Gastrocnemius medialis (tissue), 4 donors: ENCODE results near the gene ASTN1. TPM values are rescaled to one million over a fixed set of nuclear protein-coding genes. Genes with fewer than 3 reads are reported as not detected.

Experiments used
- ATAC-seq, 2 donors: fragments of 150-250 bp; one replicate each; pipeline ENCODE4 v1.9.1; 2016
- DNase-seq, 2 donors: peaks; one replicate each; pipeline ENCODE4 v3.0.0-alpha.2; 2019
- H3K27ac ChIP-seq, 4 donors: fragments of 200-600 bp; sonication (generic); 1 replicate in 1 of 4; 2 replicates in 3 of 4; pipeline ENCODE4 v1.5.1; 2016 to 2018; ENCODE audit warnings: mild to moderate bottlenecking in 2 of 4, moderate library complexity in 1 of 4
- H3K27me3 ChIP-seq, 3 donors: fragments of 200-600 bp; sonication (generic) in 2 of 3; 1 replicate in 1 of 3; 2 replicates in 2 of 3; pipeline versions ENCODE4 v1.5.1 to v1.6.0; 2016 to 2019; ENCODE audit warnings: mild to moderate bottlenecking in 1 of 3, moderate library complexity in 1 of 3
- H3K36me3 ChIP-seq, 2 donors: fragments of 200-600 bp; sonication (generic) in 1 of 2; one replicate each; pipeline ENCODE4 v1.5.1; 2017 to 2018
- H3K4me1 ChIP-seq, 2 donors: fragments of 200-600 bp; sonication (generic) in 1 of 2; one replicate each; pipeline ENCODE4 v1.5.1; 2016 to 2017; ENCODE audit warnings: mild to moderate bottlenecking in 2 of 2
- H3K4me3 ChIP-seq, 4 donors: fragments of 200-600 bp; sonication (generic) in 3 of 4; 1 replicate in 1 of 4; 2 replicates in 3 of 4; pipeline ENCODE4 v1.5.1; 2016 to 2019; ENCODE audit warnings: mild to moderate bottlenecking in 2 of 4
- H3K9me3 ChIP-seq, 3 donors: fragments of 200-600 bp; sonication (generic) in 2 of 3; 1 replicate in 1 of 3; 2 replicates in 2 of 3; pipeline ENCODE4 v1.5.1; 2016 to 2019
- POLR2A ChIP-seq, 2 donors: fragments of 450-650 bp; IDR thresholded peaks; one replicate each; pipeline ENCODE4 v1.6.1; 2017; ENCODE audit warnings: antibody characterized with exemption in 2 of 2, mild to moderate bottlenecking in 2 of 2, moderate library complexity in 2 of 2
- in situ Hi-C, 4 donors: fragments of 200-750 bp; cut with MboI; loops; one replicate each; pipeline versions ENCODE4 v1.15.0 to v1.8.0; 2017; ENCODE audit warnings: low sequenced_read_pairs in 4 of 4
- intact Hi-C: fragments of 100-400 bp; cut with DNase I; formaldehyde crosslinking; loops from one replicate; pipeline ENCODE4 v1.15.1; 2023; ENCODE audit warnings: low total_unique reads
- total RNA-seq, 4 donors: library from RNA; depleted of rRNA; stranded (reverse); fragments of >200 nt; gene quantifications; one replicate each; pipeline versions ENCODE4 v1.1.0 to v1.2.3, GENCODE V29; 2016
- TF ChIP-seq, protein P1 (sequence below), 5 experiments: fragments of 450-650 bp in 3 of 5; fragments of 200-600 bp in 2 of 5; sonication (generic) in 2 of 5; IDR thresholded peaks in 4 of 5; conservative IDR thresholded peaks in 1 of 5; 1 replicate in 4 of 5; 2 replicates in 1 of 5; pipeline ENCODE4 v1.5.1; 2016 to 2019; ENCODE audit warnings: antibody characterized with exemption in 5 of 5, mild to moderate bottlenecking in 3 of 5, moderate library complexity in 3 of 5

ASTN1 gene
- total RNA-seq, 4 donors from 2014 or later: 0.09 to 0.10 TPM; not detected in 2

DNA sequence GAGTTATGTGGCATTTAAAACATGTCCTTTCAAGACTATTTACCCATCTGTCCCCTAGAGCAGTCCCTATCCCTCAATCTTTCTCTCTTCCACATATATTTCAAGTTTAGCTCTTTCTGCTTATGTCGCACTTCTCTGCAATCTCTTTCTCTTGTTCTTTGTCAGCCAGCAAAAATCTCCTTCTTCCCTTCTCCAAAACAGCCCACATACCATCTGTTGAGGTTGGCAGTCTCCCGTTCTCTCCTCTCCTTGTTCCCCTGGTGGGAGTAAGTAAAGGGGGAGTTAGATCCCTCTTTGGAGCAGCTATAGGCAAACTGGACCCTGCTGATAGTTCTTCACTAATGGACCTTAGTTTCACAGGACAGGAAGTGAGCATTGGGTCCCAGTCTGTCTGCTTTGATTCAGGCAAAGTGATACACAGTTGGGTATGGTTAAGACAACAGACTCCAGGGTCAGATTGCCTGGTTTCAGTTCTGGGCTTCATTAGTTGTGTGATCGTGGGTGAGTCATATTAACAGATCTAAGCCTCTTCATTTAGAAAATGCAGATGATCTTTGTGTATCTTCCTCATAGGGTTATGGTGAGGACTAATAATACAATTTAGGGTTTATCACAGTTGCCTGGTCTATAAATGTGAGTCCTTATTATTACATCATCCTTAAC is 25.9 kb upstream of the ASTN1 start:
- no peak overlapping the region for H3K4me3 ChIP-seq
- in situ Hi-C loops (loop anchor here in 2 of 4 donors (25.0 kb wide), 1 partner anchor 303 kb away; no protein-coding TSS in a partner anchor), intact Hi-C loops (no loop called here)
- no peaks in the 10 kb centered on the region for H3K36me3 ChIP-seq
- DNase-seq (no peak), ATAC-seq (no peak)
- H3K4me1 ChIP-seq: no peaks in the 10 kb centered on the region
- no peaks in the 10 kb centered on the region for H3K27me3 ChIP-seq
- H3K9me3 ChIP-seq: no peaks in the 10 kb centered on the region
- TF ChIP-seq, protein P1, sequence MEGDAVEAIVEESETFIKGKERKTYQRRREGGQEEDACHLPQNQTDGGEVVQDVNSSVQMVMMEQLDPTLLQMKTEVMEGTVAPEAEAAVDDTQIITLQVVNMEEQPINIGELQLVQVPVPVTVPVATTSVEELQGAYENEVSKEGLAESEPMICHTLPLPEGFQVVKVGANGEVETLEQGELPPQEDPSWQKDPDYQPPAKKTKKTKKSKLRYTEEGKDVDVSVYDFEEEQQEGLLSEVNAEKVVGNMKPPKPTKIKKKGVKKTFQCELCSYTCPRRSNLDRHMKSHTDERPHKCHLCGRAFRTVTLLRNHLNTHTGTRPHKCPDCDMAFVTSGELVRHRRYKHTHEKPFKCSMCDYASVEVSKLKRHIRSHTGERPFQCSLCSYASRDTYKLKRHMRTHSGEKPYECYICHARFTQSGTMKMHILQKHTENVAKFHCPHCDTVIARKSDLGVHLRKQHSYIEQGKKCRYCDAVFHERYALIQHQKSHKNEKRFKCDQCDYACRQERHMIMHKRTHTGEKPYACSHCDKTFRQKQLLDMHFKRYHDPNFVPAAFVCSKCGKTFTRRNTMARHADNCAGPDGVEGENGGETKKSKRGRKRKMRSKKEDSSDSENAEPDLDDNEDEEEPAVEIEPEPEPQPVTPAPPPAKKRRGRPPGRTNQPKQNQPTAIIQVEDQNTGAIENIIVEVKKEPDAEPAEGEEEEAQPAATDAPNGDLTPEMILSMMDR (IDR thresholded peaks at IDR 0.05 in 4 of 5, conservative IDR thresholded peaks at IDR 0.05 in 1 of 5): no peak
- TF ChIP-seq POLR2A (IDR thresholded peaks at IDR 0.05): no peak
- H3K27ac ChIP-seq: no peak overlapping the region

DNA sequence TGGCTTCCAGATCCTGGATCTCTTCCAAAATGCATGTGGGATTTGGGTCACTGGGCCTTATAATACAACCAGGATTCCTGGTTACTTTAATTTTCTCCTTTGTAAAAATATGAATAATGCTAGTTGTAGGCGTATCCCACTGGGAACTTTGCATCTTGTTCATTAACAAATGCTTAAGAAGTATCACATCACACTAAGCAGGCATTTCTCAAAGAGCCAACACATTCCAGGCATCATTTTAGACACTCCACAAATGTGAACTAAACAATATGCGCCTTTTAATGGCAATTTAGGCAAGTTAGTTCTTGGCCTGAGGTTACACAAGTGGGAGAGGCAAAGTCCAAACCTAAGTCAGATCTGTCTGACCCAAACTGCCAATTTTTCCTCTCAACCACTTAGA is 22.1 kb upstream of the ASTN1 start:
- no peak overlapping the region for H3K27ac ChIP-seq
- intact Hi-C loops (no loop called here), in situ Hi-C loops (loop anchor here in 3 of 4 donors (5.0 to 25.0 kb wide), 2 partner anchors 284 to 299 kb away; no protein-coding TSS in a partner anchor)
- H3K4me3 ChIP-seq: no peak overlapping the region
- H3K36me3 ChIP-seq: no peaks in the 10 kb centered on the region
- no peaks in the 10 kb centered on the region for H3K4me1 ChIP-seq
- no peak for ATAC-seq
- no peaks in the 10 kb centered on the region for H3K27me3 ChIP-seq
- DNase-seq: no peak
- TF ChIP-seq POLR2A (IDR thresholded peaks at IDR 0.05): no peak
- TF ChIP-seq, protein P1 (IDR thresholded peaks at IDR 0.05 in 4 of 5, conservative IDR thresholded peaks at IDR 0.05 in 1 of 5): no peak
- no peaks in the 10 kb centered on the region for H3K9me3 ChIP-seq

DNA sequence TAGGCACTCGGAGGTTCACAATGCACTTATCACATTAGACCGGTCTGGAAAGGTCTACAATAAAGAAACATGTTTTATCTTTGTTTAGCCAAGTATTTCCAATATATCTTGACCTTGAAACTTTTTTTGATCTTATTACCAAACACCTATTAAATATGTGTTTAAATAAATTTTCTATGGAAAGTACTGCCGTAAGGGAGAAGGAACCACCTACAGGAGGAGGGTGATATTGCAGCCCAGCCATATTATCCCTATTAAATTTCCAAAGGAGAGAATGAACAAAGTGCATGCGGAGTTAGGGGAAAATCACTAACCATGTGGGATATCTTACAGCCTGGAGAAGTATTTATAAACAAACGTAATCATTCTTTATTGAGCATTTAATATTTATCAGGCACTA is 20.7 kb upstream of the ASTN1 start:
- peaks cover 0 to 7% (median 0%) of the 10 kb centered on the region in 3 donors for H3K27me3 ChIP-seq
- H3K4me1 ChIP-seq: no peaks in the 10 kb centered on the region
- H3K4me3 ChIP-seq: no peak overlapping the region
- in situ Hi-C loops: loop anchor here in 3 of 4 donors (5.0 to 25.0 kb wide), 2 partner anchors 283 to 298 kb away; no protein-coding TSS in a partner anchor
- intact Hi-C loops: no loop called here
- no peaks in the 10 kb centered on the region for H3K9me3 ChIP-seq
- TF ChIP-seq POLR2A (IDR thresholded peaks at IDR 0.05): no peak
- TF ChIP-seq, protein P1 (IDR thresholded peaks at IDR 0.05 in 4 of 5, conservative IDR thresholded peaks at IDR 0.05 in 1 of 5): peak in 1 of 5 experiments; percentile 23
- no peak overlapping the region for H3K27ac ChIP-seq
- no peaks in the 10 kb centered on the region for H3K36me3 ChIP-seq
- DNase-seq (no peak), ATAC-seq (no peak)

DNA sequence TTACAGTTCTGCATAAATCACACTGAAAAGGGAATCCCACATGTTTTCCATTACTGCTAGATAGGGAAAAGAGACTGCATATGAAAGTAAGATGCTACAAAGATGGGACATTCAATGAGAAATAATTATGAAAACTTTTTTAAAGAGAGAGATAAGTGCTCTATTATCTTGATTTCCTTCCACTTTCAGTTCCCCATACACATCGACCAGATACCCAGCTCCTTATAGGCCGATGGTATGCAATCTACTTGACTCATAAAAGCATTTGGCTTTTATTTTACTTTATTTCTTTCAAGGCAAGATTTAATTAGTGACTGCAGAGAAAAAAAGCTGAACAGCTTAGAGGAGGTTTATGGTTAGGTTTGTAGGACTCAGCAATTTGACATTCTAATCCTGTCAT is 19.3 kb upstream of the ASTN1 start:
- no peak for TF ChIP-seq POLR2A (IDR thresholded peaks at IDR 0.05)
- TF ChIP-seq, protein P1 (IDR thresholded peaks at IDR 0.05 in 4 of 5, conservative IDR thresholded peaks at IDR 0.05 in 1 of 5): no peak
- intact Hi-C loops: loop anchor here (5.0 kb wide), 1 partner anchor 287 kb away; no protein-coding TSS in a partner anchor
- Histone ChIP-seq H3K27ac (no peak overlapping the region), H3K27me3 (peaks cover 0 to 8% (median 0%) of the 10 kb centered on the region in 3 donors), H3K4me1 (no peaks in the 10 kb centered on the region), H3K9me3 (no peaks in the 10 kb centered on the region), H3K36me3 (no peaks in the 10 kb centered on the region), H3K4me3 (no peak overlapping the region)
- in situ Hi-C loops: loop anchor here in 2 of 4 donors (25.0 kb wide), 1 partner anchor 297 kb away; no protein-coding TSS in a partner anchor
- ATAC-seq: no peak
- no peak for DNase-seq
